ENCODE measurements around the gene SSBP3.

The SSBP3 gene

GRCh38 chr1:54305906-54306514 lies 100.2 kb downstream of the SSBP3 start:
- no peak for DNase-seq (ENCODE audit: low read depth in 3 of 3)

- no peak for DNase-seq (ENCODE audit: low read depth in 3 of 3)
These were observed 101.7 kb downstream of the SSBP3 start for GRCh38 chr1:54304518-54304917.

GRCh38 chr1:54302951-54303843 lies 103.0 kb downstream of the SSBP3 start:
- DNase-seq (ENCODE audit: low read depth in 3 of 3) = no peak

GRCh38 chr1:54302549-54302948 lies 103.6 kb downstream of the SSBP3 start:
- no peak for DNase-seq (ENCODE audit: low read depth in 3 of 3)

GRCh38 chr1:54301497-54301896 lies 104.7 kb downstream of the SSBP3 start:
- DNase-seq (ENCODE audit: low read depth in 3 of 3) = no peak

GRCh38 chr1:54300401-54300800 lies 105.8 kb downstream of the SSBP3 start:
- DNase-seq (ENCODE audit: low read depth in 3 of 3) = no peak

GRCh38 chr1:54299037-54299436 lies 107.2 kb downstream of the SSBP3 start:
- DNase-seq (ENCODE audit: low read depth in 3 of 3) = no peak

GRCh38 chr1:54298284-54299033 lies 107.7 kb downstream of the SSBP3 start:
- DNase-seq (ENCODE audit: low read depth in 3 of 3) = no peak

- no peak for DNase-seq (ENCODE audit: low read depth in 3 of 3)
These were observed 108.5 kb downstream of the SSBP3 start for GRCh38 chr1:54297596-54298283.

GRCh38 chr1:54296666-54297065 lies 109.5 kb downstream of the SSBP3 start:
- DNase-seq (ENCODE audit: low read depth in 3 of 3) = no peak

- no peak for DNase-seq (ENCODE audit: low read depth in 3 of 3)
These were observed 111.3 kb downstream of the SSBP3 start for GRCh38 chr1:54294887-54295286.

GRCh38 chr1:54292002-54292911 lies 113.9 kb downstream of the SSBP3 start:
- no peak for DNase-seq (ENCODE audit: low read depth in 3 of 3)

GRCh38 chr1:54291276-54292001 lies 114.8 kb downstream of the SSBP3 start:
- DNase-seq (ENCODE audit: low read depth in 3 of 3) = no peak

GRCh38 chr1:54290506-54291184 lies 115.5 kb downstream of the SSBP3 start:
- no peak for DNase-seq (ENCODE audit: low read depth in 3 of 3)

- DNase-seq (ENCODE audit: low read depth in 3 of 3) = no peak
These were observed 116.4 kb downstream of the SSBP3 start for GRCh38 chr1:54289712-54290233.

- DNase-seq (ENCODE audit: low read depth in 3 of 3) = no peak
These were observed 118.4 kb downstream of the SSBP3 start for GRCh38 chr1:54287801-54288211.

- peak; percentile 20 to 78 (median 52) for DNase-seq (ENCODE audit: low read depth in 3 of 3)
These were observed 119.0 kb downstream of the SSBP3 start for GRCh38 chr1:54287176-54287650.

- DNase-seq (ENCODE audit: low read depth in 3 of 3) = no peak
These were observed 120.3 kb downstream of the SSBP3 start for GRCh38 chr1:54285815-54286345.

Measured in stimulated activated CD4-positive, alpha-beta T cell treated with anti-CD3 and anti-CD28 coated beads, TNF-alpha, amount 100 ng/mL, for 48 hours (primary cell).